ENCODE measurements around the gene KLK7.
"Not testable (repeated sequence)": the region's sequence is repeated elsewhere in the genome, so short reads cannot be mapped to it uniquely, and the experiment has no call there.

KLK7 gene

DNA sequence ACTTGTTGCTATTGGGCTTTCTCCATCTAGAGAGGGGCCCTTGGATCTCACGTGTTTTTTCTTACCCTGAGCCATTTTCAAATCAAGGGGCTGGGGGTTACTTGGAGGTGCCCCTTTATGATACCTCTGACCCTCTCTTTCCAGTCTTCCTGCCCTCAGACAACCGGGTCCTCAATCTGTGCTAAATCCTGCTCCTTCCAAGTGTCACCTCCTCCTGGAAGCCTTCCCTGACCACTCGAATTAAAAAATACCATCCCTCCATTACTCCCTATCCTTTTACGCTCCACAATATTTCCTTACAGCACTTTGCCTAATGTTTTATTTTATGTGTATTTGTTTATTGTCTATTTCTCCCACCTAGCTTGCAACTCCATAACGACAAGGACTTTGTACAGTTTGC, 14.3 kb upstream of the KLK7 start:
- Histone ChIP-seq H3K9me3 (replicated peaks; ENCODE audit: insufficient read depth, low read length) (no peaks in the 10 kb centered on the region; the same call in 1 of the 2 replicates), H3K9ac (ENCODE audit: low read length) (no peak overlapping the region), H3K4me3 (ENCODE audit: low read length) (no peak overlapping the region), H3K79me2 (ENCODE audit: low read length) (no peaks in the 10 kb centered on the region), H3K36me3 (replicated peaks; ENCODE audit: insufficient read depth, low read length) (no peaks in the 10 kb centered on the region), H3K27ac (ENCODE audit: low read length) (no peak overlapping the region), H3K9me2 (replicated peaks; ENCODE audit: insufficient read depth, low read length) (no peaks in the 10 kb centered on the region), H2AFZ (ENCODE audit: low read length) (no peak overlapping the region), H3F3A (ENCODE audit: insufficient read depth, low read length) (no peaks in the 10 kb centered on the region), H4K20me1 (ENCODE audit: insufficient read depth, low read length) (no peaks in the 10 kb centered on the region), H3K4me1 (ENCODE audit: low read length) (no peaks in the 10 kb centered on the region), H3K4me2 (ENCODE audit: low read depth, low read length) (no peak overlapping the region), H3K27me3 (replicated peaks; ENCODE audit: insufficient read depth, low read length) (peaks cover 6% of the 10 kb centered on the region; the same call in 1 of the 2 replicates)
- TF ChIP-seq CTCF (IDR thresholded peaks at IDR 0.05; ENCODE audit: low read length) (no peak), EZH2phosphoT487 (IDR thresholded peaks at IDR 0.05; ENCODE audit: low read length) (no peak), EZH2 (optimal IDR thresholded peaks at IDR 0.05; ENCODE audit: low read depth, low read length) (no peak)
- DNase-seq = no peak

DNA sequence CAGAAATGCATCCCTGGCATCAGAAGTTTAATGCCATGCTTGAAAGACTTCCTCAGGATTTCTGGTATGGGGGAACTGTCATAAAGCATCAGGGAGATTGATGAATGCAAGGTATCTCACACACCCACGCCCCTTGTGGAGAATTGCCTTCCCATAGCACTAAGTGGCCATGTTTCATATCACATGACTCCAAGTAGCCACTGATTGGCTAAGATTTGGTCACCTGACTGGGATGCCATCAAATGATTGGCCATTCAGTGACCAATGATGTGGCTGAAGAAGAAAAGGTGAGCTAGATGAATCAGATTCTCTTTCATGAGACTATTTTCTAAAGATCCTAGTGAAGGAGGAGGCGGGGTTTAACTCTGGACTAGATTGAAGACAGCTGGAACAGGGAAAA, 10.4 kb upstream of the KLK7 start:
- no peak for DNase-seq
- Histone ChIP-seq H3K27ac (ENCODE audit: low read length) (no peak overlapping the region), H3F3A (ENCODE audit: insufficient read depth, low read length) (no peaks in the 10 kb centered on the region), H3K4me1 (ENCODE audit: low read length) (no peaks in the 10 kb centered on the region), H3K36me3 (replicated peaks; ENCODE audit: insufficient read depth, low read length) (no peaks in the 10 kb centered on the region), H3K9ac (ENCODE audit: low read length) (no peak overlapping the region), H3K9me3 (replicated peaks; ENCODE audit: insufficient read depth, low read length) (no peaks in the 10 kb centered on the region; the same call in 1 of the 2 replicates), H3K79me2 (ENCODE audit: low read length) (no peaks in the 10 kb centered on the region), H3K27me3 (replicated peaks; ENCODE audit: insufficient read depth, low read length) (no peaks in the 10 kb centered on the region; the same call in 1 of the 2 replicates), H4K20me1 (ENCODE audit: insufficient read depth, low read length) (no peaks in the 10 kb centered on the region), H3K9me2 (replicated peaks; ENCODE audit: insufficient read depth, low read length) (no peaks in the 10 kb centered on the region), H3K4me2 (ENCODE audit: low read depth, low read length) (no peak overlapping the region), H3K4me3 (ENCODE audit: low read length) (no peak overlapping the region), H2AFZ (ENCODE audit: low read length) (no peak overlapping the region)
- TF ChIP-seq EZH2 (optimal IDR thresholded peaks at IDR 0.05; ENCODE audit: low read depth, low read length) (no peak), CTCF (IDR thresholded peaks at IDR 0.05; ENCODE audit: low read length) (no peak), EZH2phosphoT487 (IDR thresholded peaks at IDR 0.05; ENCODE audit: low read length) (no peak)

GRCh38 chr19:50992666-50993035, 8.9 kb upstream of the KLK7 start:
- H3K4me3 ChIP-seq (ENCODE audit: low read length) = no peak overlapping the region
- no peak overlapping the region for H3K9ac ChIP-seq (ENCODE audit: low read length)
- no peaks in the 10 kb centered on the region for H3F3A ChIP-seq (ENCODE audit: insufficient read depth, low read length)
- H3K9me3 ChIP-seq (replicated peaks; ENCODE audit: insufficient read depth, low read length) = no peaks in the 10 kb centered on the region
- no peaks in the 10 kb centered on the region for H3K79me2 ChIP-seq (ENCODE audit: low read length)
- H3K36me3 ChIP-seq (replicated peaks; ENCODE audit: insufficient read depth, low read length) = no peaks in the 10 kb centered on the region
- H2AFZ ChIP-seq (ENCODE audit: low read length) = no peak overlapping the region
- no peak overlapping the region for H3K27ac ChIP-seq (ENCODE audit: low read length)
- TF ChIP-seq EZH2 (optimal IDR thresholded peaks at IDR 0.05; ENCODE audit: low read depth, low read length) (no peak), CTCF (IDR thresholded peaks at IDR 0.05; ENCODE audit: low read length) (no peak), EZH2phosphoT487 (IDR thresholded peaks at IDR 0.05; ENCODE audit: low read length) (no peak)
- H3K9me2 ChIP-seq (replicated peaks; ENCODE audit: insufficient read depth, low read length) = no peaks in the 10 kb centered on the region
- H3K4me2 ChIP-seq (ENCODE audit: low read depth, low read length) = no peak overlapping the region
- no peak for DNase-seq
- H3K4me1 ChIP-seq (ENCODE audit: low read length) = no peaks in the 10 kb centered on the region
- H4K20me1 ChIP-seq (ENCODE audit: insufficient read depth, low read length) = no peaks in the 10 kb centered on the region
- no peaks in the 10 kb centered on the region for H3K27me3 ChIP-seq (replicated peaks; ENCODE audit: insufficient read depth, low read length)

DNA sequence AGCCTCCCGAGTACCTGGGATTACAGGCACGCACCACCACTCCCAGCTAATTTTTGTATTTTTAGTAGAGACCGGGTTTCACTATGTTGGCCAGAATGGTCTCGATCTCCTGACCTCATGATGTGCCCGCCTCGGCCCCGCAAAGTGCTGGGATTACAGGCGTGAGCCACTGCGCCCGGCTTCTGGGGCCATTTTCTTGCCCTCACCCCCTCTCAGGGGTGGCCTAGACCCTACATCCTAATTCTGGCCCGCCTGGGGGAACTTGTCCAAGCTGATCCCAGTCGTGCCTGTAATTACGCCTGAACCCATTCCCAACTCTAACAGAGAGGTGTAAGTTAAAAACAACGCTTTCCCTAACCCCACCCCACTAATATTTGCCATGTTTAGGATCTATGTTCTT, 699 bp upstream of the KLK7 start:
- H3K9me2 ChIP-seq (replicated peaks; ENCODE audit: insufficient read depth, low read length); H3K4me3 ChIP-seq (ENCODE audit: low read length); H3K9me3 ChIP-seq (replicated peaks; ENCODE audit: insufficient read depth, low read length); H3K4me1 ChIP-seq (ENCODE audit: low read length); H3K9ac ChIP-seq (ENCODE audit: low read length); H4K20me1 ChIP-seq (ENCODE audit: insufficient read depth, low read length); H3F3A ChIP-seq (ENCODE audit: insufficient read depth, low read length); H3K27me3 ChIP-seq (replicated peaks; ENCODE audit: insufficient read depth, low read length); H3K4me2 ChIP-seq (ENCODE audit: low read depth, low read length); H3K36me3 ChIP-seq (replicated peaks; ENCODE audit: insufficient read depth, low read length); H3K27ac ChIP-seq (ENCODE audit: low read length); H2AFZ ChIP-seq (ENCODE audit: low read length); DNase-seq; H3K79me2 ChIP-seq (ENCODE audit: low read length): not testable (repeated sequence)
